Stomach (tissue), 9 donors: ENCODE measurements around the gene GRIA3. TPM values are rescaled to one million over a fixed set of nuclear protein-coding genes. Genes with fewer than 3 reads are reported as not detected.

Experiments
- DNase-seq, 2 donors: peaks; one replicate each; pipeline versions ENCODE4 v3.0.0 to v3.0.0-alpha.2; 2013 to 2019
- H3K27ac ChIP-seq, 5 donors: fragments of 200-600 bp in 4 of 5; sonication (generic) in 4 of 5; one replicate each; pipeline ENCODE4 v1.5.1; 2013 to 2019; ENCODE audit warnings: mild to moderate bottlenecking in 1 of 5, moderate library complexity in 1 of 5
- H3K27me3 ChIP-seq, 3 donors: fragments of 200-600 bp; sonication (generic); one replicate each; pipeline ENCODE4 v1.5.1; 2017 to 2019; ENCODE audit warnings: mixed run types in 1 of 3
- H3K36me3 ChIP-seq, 4 donors: fragments of 200-600 bp; sonication (generic); 1 replicate in 3 of 4; 2 replicates in 1 of 4; pipeline ENCODE4 v1.5.1; 2016 to 2019
- H3K4me1 ChIP-seq, 4 donors: fragments of 200-600 bp; sonication (generic); one replicate each; pipeline ENCODE4 v1.5.1; 2016 to 2019
- H3K4me3 ChIP-seq, 4 donors: fragments of 200-600 bp; sonication (generic) in 3 of 4; one replicate each; pipeline ENCODE4 v1.5.1; 2016 to 2019; ENCODE audit warnings: mild to moderate bottlenecking in 1 of 4
- H3K9me3 ChIP-seq, 4 donors: fragments of 200-600 bp; sonication (generic); one replicate each; pipeline ENCODE4 v1.5.1; 2016 to 2019
- CTCF ChIP-seq, 7 experiments: fragments of 450-650 bp in 4 of 7; fragments of 200-600 bp in 3 of 7; sonication (generic) in 3 of 7; IDR thresholded peaks; one replicate each; pipeline ENCODE4 v1.5.1; 2016 to 2019; ENCODE audit warnings: antibody characterized with exemption in 7 of 7, control low read depth in 2 of 7, mild to moderate bottlenecking in 1 of 7
- EP300 ChIP-seq: sonication (generic); formaldehyde crosslinking; IDR thresholded peaks from one replicate; pipeline ENCODE4 v1.6.1; 2017; ENCODE audit warnings: antibody characterized with exemption
- POLR2A ChIP-seq, 4 donors: fragments of 450-650 bp; IDR thresholded peaks; one replicate each; pipeline ENCODE4 v1.6.1; 2016; ENCODE audit warnings: antibody characterized with exemption in 4 of 4, control low read depth in 2 of 4, mild to moderate bottlenecking in 1 of 4, moderate library complexity in 1 of 4
- POLR2AphosphoS5 ChIP-seq, 3 donors: sonication (generic); formaldehyde crosslinking; IDR thresholded peaks; one replicate each; pipeline ENCODE4 v1.6.1; 2016; ENCODE audit warnings: antibody characterized with exemption in 3 of 3
- WGBS, 5 donors: extraction: QIAGEN DNeasy Blood & Tissue Kit in 3 of 5; methylation state at CpG; one replicate each; pipeline versions ENCODE4 v1.1.5 to v1.1.7; 2013 to 2018; 5-methylcytosine and 5-hydroxymethylcytosine counted together
- intact Hi-C: fragments of 100-400 bp; cut with DNase I; formaldehyde crosslinking; loops from one replicate; pipeline ENCODE4 v1.15.1; 2023; ENCODE audit warnings: low total_unique reads
- polyA plus RNA-seq, 3 donors: library from polyadenylated mRNA; stranded (reverse); fragments of 200-250 nt; gene quantifications; one replicate each; pipeline ENCODE4 v1.2.3, GENCODE V29; 2013
- total RNA-seq, 5 donors: library from RNA; depleted of rRNA; stranded (reverse); fragments of >200 nt; gene quantifications; one replicate each; pipeline versions ENCODE4 v1.1.0 to v1.2.3, GENCODE V29; 2014 to 2016
- donor health status: healthy with polysubstance abuse.
- donor health status: Bipolar disorder and iron deficiency.
- donor health status: healthy.

GRIA3 gene
- total and polyA plus RNA-seq, 8 donors = 0.87 to 4.7 (median 2.1) TPM; not detected in 3

GRCh38 chrX:123172869-123173268 lies 11.2 kb upstream of the GRIA3 start:
- Histone ChIP-seq H3K9me3 (no peaks in the 10 kb centered on the region), H3K4me1 (no peaks in the 10 kb centered on the region), H3K36me3 (no peaks in the 10 kb centered on the region), H3K4me3 (no peak overlapping the region), H3K27me3 (no peaks in the 10 kb centered on the region), H3K27ac (no peak overlapping the region)
- 73 to 96% (median 83%) methylated on average over 2 of the region's 2 CpGs for WGBS, 5 donors
- no peak for DNase-seq
- intact Hi-C loops = no loop called here
- TF ChIP-seq EP300 = no peak

GRCh38 chrX:123173833-123174232 lies 10.2 kb upstream of the GRIA3 start:
- Histone ChIP-seq H3K4me1 (no peaks in the 10 kb centered on the region), H3K27ac (no peak overlapping the region), H3K27me3 (no peaks in the 10 kb centered on the region), H3K4me3 (no peak overlapping the region), H3K9me3 (no peaks in the 10 kb centered on the region), H3K36me3 (no peaks in the 10 kb centered on the region)
- TF ChIP-seq EP300 (no peak), POLR2A (IDR thresholded peaks at IDR 0.05) (no peak), CTCF (IDR thresholded peaks at IDR 0.05) (peak in 1 of 7 experiments; percentile 25), POLR2AphosphoS5 (IDR thresholded peaks at IDR 0.05) (no peak)
- 5 to 32% (median 10%) methylated on average over 1 of the region's 1 CpG for WGBS, 5 donors
- DNase-seq = no peak
- intact Hi-C loops = no loop called here

GRCh38 chrX:123175366-123176122 lies 8.5 kb upstream of the GRIA3 start:
- Histone ChIP-seq H3K27me3 (no peaks in the 10 kb centered on the region), H3K27ac (no peak overlapping the region), H3K4me3 (no peak overlapping the region), H3K36me3 (no peaks in the 10 kb centered on the region), H3K9me3 (no peaks in the 10 kb centered on the region), H3K4me1 (no peaks in the 10 kb centered on the region)
- no peak for DNase-seq
- intact Hi-C loops = no loop called here
- TF ChIP-seq CTCF (IDR thresholded peaks at IDR 0.05) = no peak
- no peak for TF ChIP-seq POLR2AphosphoS5 (IDR thresholded peaks at IDR 0.05)
- TF ChIP-seq POLR2A (IDR thresholded peaks at IDR 0.05) = no peak
- no peak for TF ChIP-seq EP300

GRCh38 chrX:123181233-123181914 lies 2.7 kb upstream of the GRIA3 start:
- Histone ChIP-seq H3K36me3 (no peaks in the 10 kb centered on the region), H3K4me3 (no peak overlapping the region), H3K27me3 (peaks cover 0 to 17% (median 9%) of the 10 kb centered on the region in 3 donors), H3K27ac (no peak overlapping the region), H3K9me3 (no peaks in the 10 kb centered on the region), H3K4me1 (peaks cover 0 to 8% (median 2%) of the 10 kb centered on the region in 4 donors)
- intact Hi-C loops = no loop called here
- no peak for DNase-seq
- TF ChIP-seq EP300 = no peak
- no peak for TF ChIP-seq POLR2AphosphoS5 (IDR thresholded peaks at IDR 0.05)
- TF ChIP-seq POLR2A (IDR thresholded peaks at IDR 0.05) = no peak
- no peak for TF ChIP-seq CTCF (IDR thresholded peaks at IDR 0.05)
- 31 to 75% (median 56%) methylated on average over 5 of the region's 5 CpGs for WGBS, 5 donors

GRCh38 chrX:123184866-123185276 lies 793 bp downstream of the GRIA3 start:
- peaks cover 0 to 8% (median 2%) of the 10 kb centered on the region in 4 donors for H3K4me1 ChIP-seq
- WGBS, 5 donors = 1 to 33% (median 18%) methylated on average over 9 to 27 of the region's 27 CpGs
- H3K27ac ChIP-seq = peak overlapping the region in 1 of 5 donors; percentile 8
- no peaks in the 10 kb centered on the region for H3K36me3 ChIP-seq
- TF ChIP-seq CTCF (IDR thresholded peaks at IDR 0.05) (no peak), EP300 (no peak), POLR2A (IDR thresholded peaks at IDR 0.05) (no peak), POLR2AphosphoS5 (IDR thresholded peaks at IDR 0.05) (no peak)
- DNase-seq = peak in 1 of 2 donors; percentile 41
- H3K9me3 ChIP-seq = no peaks in the 10 kb centered on the region
- peaks cover 0 to 17% (median 9%) of the 10 kb centered on the region in 3 donors for H3K27me3 ChIP-seq
- H3K4me3 ChIP-seq = peak overlapping the region; percentile 39 to 49 (median 43)
- intact Hi-C loops = no loop called here
